Measurements from ENCODE around the gene AGGF1.
"Not testable (repeated sequence)": the region's sequence is repeated elsewhere in the genome, so short reads cannot be mapped to it uniquely, and the experiment has no call there.

The AGGF1 gene, protein sequence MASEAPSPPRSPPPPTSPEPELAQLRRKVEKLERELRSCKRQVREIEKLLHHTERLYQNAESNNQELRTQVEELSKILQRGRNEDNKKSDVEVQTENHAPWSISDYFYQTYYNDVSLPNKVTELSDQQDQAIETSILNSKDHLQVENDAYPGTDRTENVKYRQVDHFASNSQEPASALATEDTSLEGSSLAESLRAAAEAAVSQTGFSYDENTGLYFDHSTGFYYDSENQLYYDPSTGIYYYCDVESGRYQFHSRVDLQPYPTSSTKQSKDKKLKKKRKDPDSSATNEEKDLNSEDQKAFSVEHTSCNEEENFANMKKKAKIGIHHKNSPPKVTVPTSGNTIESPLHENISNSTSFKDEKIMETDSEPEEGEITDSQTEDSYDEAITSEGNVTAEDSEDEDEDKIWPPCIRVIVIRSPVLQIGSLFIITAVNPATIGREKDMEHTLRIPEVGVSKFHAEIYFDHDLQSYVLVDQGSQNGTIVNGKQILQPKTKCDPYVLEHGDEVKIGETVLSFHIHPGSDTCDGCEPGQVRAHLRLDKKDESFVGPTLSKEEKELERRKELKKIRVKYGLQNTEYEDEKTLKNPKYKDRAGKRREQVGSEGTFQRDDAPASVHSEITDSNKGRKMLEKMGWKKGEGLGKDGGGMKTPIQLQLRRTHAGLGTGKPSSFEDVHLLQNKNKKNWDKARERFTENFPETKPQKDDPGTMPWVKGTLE

DNA sequence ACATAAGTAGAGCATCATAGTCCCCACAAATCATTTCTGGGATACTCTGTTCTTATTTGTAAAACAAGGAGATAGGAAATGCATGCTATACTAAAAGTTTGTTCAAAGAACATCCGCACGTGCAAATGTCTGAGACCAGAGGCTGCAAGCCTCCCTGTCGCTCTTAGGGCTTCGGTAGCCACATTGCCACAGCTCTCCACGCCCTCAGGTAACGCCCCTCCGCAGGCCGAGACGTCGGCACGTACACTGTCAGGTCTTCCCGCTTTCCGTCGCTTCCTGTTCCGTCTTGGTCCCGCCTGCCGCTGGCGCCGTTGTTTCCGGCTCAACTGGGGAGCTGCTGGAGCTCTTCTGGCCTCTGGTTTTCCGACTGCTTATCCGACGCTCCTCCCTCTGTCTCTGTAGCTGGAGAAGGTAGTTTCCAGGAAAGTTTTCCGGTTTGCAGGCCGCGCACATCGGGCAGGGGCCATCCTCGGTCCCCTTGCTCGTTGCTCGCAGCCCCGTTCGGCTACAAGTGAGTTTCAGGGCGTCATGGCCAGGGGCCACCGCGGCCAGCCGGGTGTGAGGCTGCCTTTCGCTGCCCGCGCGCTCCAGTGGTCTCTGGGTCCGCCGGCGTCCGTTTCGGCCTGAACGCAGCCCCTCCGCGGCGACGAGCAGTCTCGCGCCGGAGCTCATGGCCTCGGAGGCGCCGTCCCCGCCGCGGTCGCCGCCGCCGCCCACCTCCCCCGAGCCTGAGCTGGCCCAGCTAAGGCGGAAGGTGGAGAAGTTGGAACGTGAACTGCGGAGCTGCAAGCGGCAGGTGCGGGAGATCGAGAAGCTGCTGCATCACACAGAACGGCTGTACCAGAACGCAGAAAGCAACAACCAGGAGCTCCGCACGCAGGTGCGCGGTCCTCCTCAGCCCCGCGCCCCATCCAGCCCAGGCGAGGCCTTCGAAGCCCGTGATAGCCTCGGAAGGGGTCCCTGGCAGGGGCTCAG lies at the start of gene AGGF1:
AGGF1 (plus strand) TSS at position 308 of the 975 bp plus-strand sequence; CDS start at position 671, 363 bp downstream.
- ATAC-seq (peak; percentile 99), DNase-seq (ENCODE audit: low spot score in 2 of 2) (peak; percentile 64 to 91)
- Mint-ChIP-seq H3K4me1 (peaks cover 20% of the 10 kb centered on the region), H3K4me3 (peak within 1 kb of the TSS; percentile 82), H3K9me3 (peaks cover 4% of the 10 kb centered on the region), H3K27ac (peak within 1 kb of the TSS; percentile 88), H3K36me3 (peaks cover 22% of the 10 kb centered on the region)

DNA sequence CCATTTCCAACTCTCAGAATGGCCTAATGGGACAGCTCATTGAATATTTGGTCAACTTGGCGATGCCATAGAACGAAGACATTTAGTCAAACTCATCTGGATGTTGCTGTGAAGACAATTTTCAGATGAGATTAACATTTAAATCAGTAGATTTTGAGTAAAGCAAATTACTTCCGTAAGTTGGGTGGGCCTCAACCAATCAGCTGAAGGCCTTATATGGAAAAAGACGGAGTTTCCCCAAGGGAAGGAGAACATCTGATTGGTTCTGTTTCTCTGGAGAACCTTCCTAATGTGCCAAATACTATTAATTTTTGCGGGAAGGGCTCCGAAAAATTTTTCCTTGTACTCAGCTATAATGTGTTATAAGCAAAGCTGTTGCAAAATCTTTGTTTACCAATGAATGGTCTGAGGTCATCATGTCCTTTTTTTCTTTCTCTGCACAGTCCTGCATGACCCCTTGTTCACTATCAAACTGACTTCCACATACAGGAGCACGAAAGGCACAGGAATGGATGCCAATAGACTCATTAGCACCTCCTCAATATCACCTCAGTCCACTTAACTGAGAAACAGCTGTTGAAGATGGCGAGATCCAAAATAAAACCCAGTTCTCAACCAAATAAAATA lies 49.6 kb upstream of the AGGF1 start:
- DNase-seq (ENCODE audit: low spot score in 2 of 2) (no peak), ATAC-seq (no peak)
- H3K36me3 Mint-ChIP-seq: no peaks in the 10 kb centered on the region
- no peak overlapping the region for H3K27ac Mint-ChIP-seq
- H3K4me1 Mint-ChIP-seq: no peaks in the 10 kb centered on the region
- H3K9me3 Mint-ChIP-seq: no peaks in the 10 kb centered on the region
- H3K4me3 Mint-ChIP-seq: no peak overlapping the region

DNA sequence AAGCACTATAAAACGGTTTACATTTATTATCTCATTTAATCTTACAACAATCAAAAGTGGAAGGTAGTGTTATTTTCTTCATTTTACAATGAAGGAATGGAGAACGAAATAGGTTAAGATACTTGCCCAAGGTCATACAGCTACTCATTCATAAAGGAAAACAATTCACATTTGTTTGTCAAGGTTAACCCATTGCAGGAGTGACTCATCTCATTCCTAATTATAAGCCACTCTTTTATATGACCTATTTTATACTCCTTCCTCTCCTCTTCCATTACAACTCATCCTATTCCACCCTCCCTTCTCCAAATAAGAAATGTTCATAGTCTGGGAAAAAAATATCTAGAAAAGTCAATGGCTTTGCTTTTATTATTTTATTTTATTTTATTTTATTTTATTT lies 47.8 kb upstream of the AGGF1 start:
- Mint-ChIP-seq H3K4me1 (no peaks in the 10 kb centered on the region), H3K36me3 (no peaks in the 10 kb centered on the region), H3K9me3 (no peaks in the 10 kb centered on the region), H3K27ac (no peak overlapping the region), H3K4me3 (no peak overlapping the region)
- ATAC-seq: no peak
- DNase-seq (ENCODE audit: low spot score in 2 of 2): no peak

DNA sequence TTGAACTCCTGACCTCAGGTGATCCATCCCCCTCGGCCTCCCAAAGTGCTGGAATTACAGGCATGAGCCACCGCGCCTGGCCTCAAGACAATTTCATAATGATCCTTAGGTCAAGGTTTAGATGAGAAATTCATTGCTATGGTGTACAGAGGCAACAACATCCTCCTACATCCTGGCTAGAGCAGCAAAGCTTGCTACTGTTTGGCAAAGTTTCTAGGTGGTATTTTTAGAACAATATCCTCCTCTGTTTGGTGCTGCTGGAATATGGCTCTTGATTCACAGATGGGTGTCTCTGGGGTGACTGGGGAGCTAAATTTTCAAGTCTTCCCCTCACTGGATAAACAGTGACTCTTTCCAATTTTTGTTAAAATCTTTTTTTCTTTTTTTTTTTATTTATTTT lies 46.7 kb upstream of the AGGF1 start:
- Mint-ChIP-seq H3K9me3 (no peaks in the 10 kb centered on the region), H3K36me3 (no peaks in the 10 kb centered on the region), H3K27ac (no peak overlapping the region), H3K4me3 (no peak overlapping the region), H3K4me1 (no peaks in the 10 kb centered on the region)
- DNase-seq (ENCODE audit: low spot score in 2 of 2) (no peak), ATAC-seq (no peak)

DNA sequence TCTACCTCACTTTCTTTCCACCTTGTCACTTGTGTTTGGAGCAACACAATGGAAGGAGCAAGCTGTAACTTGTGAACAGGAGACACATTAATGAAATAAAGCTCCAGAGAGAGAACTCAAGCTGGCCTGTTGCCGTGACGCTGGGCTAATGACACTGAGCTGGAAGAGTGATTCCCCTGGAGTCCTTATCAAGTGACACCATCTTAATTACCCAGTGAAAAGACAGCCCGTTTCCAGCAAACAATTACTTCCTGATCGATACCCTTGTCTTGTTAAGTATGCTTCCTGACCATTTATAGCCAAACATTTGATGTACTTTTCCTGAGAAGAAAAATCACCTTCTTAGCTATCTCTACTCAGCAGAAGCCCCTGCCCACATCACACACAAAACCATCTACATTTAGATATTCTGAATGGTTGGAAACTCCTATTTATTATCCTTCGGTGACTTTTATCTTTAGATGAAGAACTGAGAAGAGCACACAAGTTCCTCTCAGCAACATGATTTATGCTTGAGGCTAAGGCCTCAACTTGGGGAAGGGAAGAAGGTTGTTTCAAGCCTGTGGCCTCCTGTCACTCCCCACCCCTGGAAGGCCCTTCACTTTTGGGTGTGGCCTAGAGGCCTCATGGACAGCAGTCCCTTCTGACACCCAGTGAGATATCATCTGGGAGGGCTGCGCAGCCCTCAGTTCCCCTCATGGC lies 43.2 kb upstream of the AGGF1 start:
- no peak overlapping the region for H3K27ac Mint-ChIP-seq
- no peaks in the 10 kb centered on the region for H3K4me1 Mint-ChIP-seq
- DNase-seq (ENCODE audit: low spot score in 2 of 2): no peak
- no peak for ATAC-seq
- no peaks in the 10 kb centered on the region for H3K9me3 Mint-ChIP-seq
- no peak overlapping the region for H3K4me3 Mint-ChIP-seq
- H3K36me3 Mint-ChIP-seq: no peaks in the 10 kb centered on the region

DNA sequence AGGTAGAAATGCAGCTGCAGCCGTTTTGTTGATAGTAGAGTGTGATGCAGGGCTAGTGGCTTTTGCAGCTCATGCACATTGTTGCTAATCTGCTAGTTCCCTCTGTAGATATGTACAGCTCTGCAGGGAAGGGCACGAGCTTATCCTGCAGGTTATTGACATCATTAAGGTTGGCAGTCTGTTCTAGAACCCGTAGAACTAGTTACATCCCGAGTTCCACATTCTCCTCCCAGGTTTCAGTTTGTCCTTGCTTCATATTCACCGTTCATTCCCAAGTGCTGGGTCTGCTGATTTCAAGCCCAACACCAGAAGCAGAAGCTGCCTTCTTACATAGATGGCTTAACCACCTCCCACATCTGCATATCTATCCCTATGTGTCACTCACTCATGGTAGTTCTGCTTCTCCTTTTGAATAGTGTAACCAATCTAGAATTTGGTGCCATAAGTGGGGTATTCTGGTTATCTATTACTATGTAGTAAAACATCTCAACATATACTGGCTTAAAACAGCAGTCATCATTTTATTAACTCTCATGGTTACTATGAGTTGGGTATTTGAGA lies 39.2 kb upstream of the AGGF1 start:
- H3K27ac Mint-ChIP-seq: no peak overlapping the region
- H3K4me1 Mint-ChIP-seq: no peaks in the 10 kb centered on the region
- DNase-seq (ENCODE audit: low spot score in 2 of 2) (no peak), ATAC-seq (no peak)
- no peak overlapping the region for H3K4me3 Mint-ChIP-seq
- no peaks in the 10 kb centered on the region for H3K9me3 Mint-ChIP-seq
- no peaks in the 10 kb centered on the region for H3K36me3 Mint-ChIP-seq

DNA sequence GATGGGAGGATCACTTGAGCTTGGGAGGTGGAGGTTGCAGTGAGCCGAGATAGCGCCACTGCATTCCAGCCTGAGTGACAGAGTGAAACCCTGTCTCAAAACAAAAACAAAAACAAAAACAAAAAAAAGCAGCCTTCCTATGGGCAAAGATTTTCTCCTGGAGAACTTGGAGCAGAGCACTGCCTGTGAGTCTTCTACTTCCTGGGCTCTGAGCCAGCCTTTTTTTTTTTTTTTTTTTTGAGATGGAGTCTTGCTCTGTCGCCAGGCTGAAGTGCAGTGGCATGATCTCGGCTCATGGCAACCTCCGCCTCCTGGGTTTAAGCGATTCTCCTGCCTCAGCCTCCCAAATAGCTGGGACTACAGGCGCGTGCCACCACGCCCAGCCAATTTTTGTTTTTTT lies 36.8 kb upstream of the AGGF1 start:
- H3K9me3 Mint-ChIP-seq; H3K36me3 Mint-ChIP-seq; H3K4me3 Mint-ChIP-seq; H3K4me1 Mint-ChIP-seq; H3K27ac Mint-ChIP-seq; DNase-seq (ENCODE audit: low spot score in 2 of 2); ATAC-seq: not testable (repeated sequence)

DNA sequence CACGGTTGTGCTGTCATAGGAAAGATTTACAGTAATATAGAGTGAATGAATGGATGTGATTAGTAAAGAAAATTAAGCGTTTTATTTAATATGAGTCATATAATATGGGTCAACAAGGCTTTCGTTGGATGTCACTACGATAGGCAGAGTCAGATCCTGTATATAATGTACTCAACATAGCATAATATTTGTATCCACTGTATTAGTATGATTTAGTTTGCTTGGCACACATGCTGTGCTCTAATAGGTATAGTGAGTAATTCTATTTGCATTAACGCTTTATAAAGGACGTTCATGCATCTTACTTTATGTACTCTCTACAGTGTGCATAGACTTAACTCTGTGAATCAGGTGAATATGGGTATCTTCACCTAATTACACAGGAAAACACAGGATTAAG lies 35.9 kb upstream of the AGGF1 start:
- H3K36me3 Mint-ChIP-seq: no peaks in the 10 kb centered on the region
- H3K4me3 Mint-ChIP-seq: no peak overlapping the region
- no peaks in the 10 kb centered on the region for H3K9me3 Mint-ChIP-seq
- H3K4me1 Mint-ChIP-seq: no peaks in the 10 kb centered on the region
- no peak for DNase-seq (ENCODE audit: low spot score in 2 of 2)
- no peak overlapping the region for H3K27ac Mint-ChIP-seq
- ATAC-seq: no peak

DNA sequence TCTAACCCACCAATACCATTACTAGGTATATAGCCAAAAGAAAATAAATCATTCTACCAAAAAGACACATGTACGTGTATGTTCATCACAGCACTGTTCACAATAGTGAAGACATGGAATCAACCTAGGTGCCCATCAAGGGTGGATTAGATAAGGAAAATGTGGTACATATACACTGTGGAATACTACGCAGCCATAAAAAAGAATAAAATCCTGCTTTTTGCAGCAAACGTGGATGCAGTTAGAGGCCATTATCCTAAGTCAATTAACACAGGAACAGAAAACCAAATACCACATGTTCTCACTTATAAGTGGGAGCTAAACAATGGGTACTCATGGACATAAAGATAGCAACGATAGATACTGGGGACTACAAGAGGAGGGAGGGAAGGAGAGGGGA lies 32.0 kb upstream of the AGGF1 start:
- H3K4me1 Mint-ChIP-seq; ATAC-seq; H3K4me3 Mint-ChIP-seq; H3K36me3 Mint-ChIP-seq; DNase-seq (ENCODE audit: low spot score in 2 of 2); H3K27ac Mint-ChIP-seq; H3K9me3 Mint-ChIP-seq: not testable (repeated sequence)

DNA sequence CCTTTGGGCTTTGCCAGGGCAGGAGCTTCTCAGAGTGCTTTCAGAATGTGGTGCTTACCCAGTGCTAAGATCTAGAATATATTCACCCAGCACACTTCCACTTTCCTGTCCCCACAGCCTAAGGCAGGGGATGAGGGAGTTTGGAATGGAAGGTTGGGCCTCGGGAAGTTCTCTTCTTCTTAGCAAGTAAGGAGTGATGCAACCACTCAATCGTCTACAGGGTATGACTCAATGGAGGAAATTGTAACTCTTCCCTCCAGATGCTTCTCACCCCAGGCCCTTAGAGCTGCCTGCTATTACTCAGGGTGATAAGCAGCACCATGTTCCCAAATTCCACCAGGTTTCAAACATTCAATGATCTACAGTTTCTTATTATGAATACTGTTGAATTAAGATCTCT lies 30.8 kb upstream of the AGGF1 start:
- no peaks in the 10 kb centered on the region for H3K4me1 Mint-ChIP-seq
- DNase-seq (ENCODE audit: low spot score in 2 of 2) (no peak), ATAC-seq (no peak)
- H3K4me3 Mint-ChIP-seq: no peak overlapping the region
- H3K9me3 Mint-ChIP-seq: no peaks in the 10 kb centered on the region
- H3K36me3 Mint-ChIP-seq: no peaks in the 10 kb centered on the region
- no peak overlapping the region for H3K27ac Mint-ChIP-seq

DNA sequence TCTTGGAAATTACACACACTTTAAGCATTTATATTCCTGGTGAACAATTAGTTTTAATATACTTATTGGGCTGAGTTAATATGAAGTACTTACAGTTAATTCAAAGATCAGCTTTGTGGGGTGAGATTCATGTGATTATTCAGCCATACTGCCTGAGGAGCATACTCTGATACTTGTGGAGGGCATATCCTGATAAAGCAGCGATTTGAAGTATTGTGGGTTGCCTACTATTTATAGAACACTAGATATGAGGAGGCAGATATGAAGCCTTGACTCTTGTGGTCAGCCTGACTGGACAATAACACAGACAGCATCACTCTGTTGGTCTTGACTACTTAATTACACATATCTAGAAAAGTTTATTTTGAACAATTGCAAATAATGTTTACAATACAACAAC lies 27.0 kb upstream of the AGGF1 start:
- H3K4me3 Mint-ChIP-seq: no peak overlapping the region
- no peak overlapping the region for H3K27ac Mint-ChIP-seq
- no peaks in the 10 kb centered on the region for H3K36me3 Mint-ChIP-seq
- DNase-seq (ENCODE audit: low spot score in 2 of 2) (no peak), ATAC-seq (no peak)
- no peaks in the 10 kb centered on the region for H3K4me1 Mint-ChIP-seq
- no peaks in the 10 kb centered on the region for H3K9me3 Mint-ChIP-seq

DNA sequence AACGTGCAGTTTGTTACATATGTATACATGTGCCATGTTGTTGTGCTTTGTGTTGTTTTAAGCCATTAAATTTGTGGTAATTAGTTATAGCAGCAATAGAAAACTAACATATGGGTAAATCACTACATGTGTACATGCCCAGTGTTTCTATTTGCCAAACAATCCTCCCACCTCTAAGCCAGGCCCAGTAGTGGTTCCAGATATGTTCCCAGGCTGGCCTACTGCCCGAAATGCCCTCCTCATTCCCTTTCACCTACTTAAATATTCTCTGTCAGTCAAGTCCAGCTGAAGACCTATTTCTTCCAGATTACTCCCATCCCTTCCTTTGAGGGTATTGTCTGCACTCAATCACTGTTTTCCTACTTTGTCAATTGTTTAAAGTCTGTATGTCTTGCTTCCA lies 24.1 kb upstream of the AGGF1 start:
- Mint-ChIP-seq H3K36me3 (no peaks in the 10 kb centered on the region), H3K4me3 (no peak overlapping the region), H3K9me3 (no peaks in the 10 kb centered on the region), H3K27ac (no peak overlapping the region), H3K4me1 (no peaks in the 10 kb centered on the region)
- ATAC-seq: no peak
- no peak for DNase-seq (ENCODE audit: low spot score in 2 of 2)

DNA sequence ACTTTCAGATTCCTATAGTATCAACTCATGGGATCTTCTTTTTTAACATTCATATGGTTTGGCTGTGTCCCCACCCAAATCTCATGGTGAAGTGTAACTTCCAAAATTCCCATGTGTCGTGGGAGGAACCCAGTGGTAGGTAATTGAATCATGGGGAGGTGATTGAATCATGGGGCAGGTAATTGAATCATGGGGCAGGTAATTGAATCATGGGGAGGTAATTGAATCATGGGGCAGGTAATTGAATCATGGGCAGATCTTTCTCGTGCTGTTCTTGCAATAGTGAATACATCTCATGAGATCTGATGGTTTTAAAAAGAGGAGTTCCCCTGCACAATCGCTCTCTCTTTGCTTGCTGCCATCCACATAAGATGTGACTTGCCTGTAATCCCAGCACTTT lies 21.8 kb upstream of the AGGF1 start:
- no peaks in the 10 kb centered on the region for H3K36me3 Mint-ChIP-seq
- H3K4me3 Mint-ChIP-seq: no peak overlapping the region
- no peak overlapping the region for H3K27ac Mint-ChIP-seq
- DNase-seq (ENCODE audit: low spot score in 2 of 2) (no peak), ATAC-seq (no peak)
- peaks cover 9% of the 10 kb centered on the region for H3K4me1 Mint-ChIP-seq
- H3K9me3 Mint-ChIP-seq: no peaks in the 10 kb centered on the region

DNA sequence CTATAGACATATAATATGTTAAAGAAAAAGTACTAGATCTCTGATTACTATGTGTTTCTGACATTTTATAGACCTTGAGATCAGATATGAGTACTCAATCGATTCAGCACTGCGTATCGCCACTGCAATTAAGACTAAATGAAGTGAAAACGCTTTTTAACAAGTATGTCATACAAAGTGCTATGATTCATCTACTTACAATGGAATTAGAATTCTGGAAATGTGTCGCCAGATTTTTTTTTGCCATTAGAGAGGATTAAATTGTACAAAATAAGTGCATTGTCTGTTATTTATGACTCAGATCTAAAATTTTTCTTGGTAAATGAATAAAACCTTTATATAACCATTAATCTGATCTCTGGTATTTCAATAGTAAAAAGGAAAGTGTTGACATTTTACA lies 20.0 kb upstream of the AGGF1 start:
- ATAC-seq (no peak), DNase-seq (ENCODE audit: low spot score in 2 of 2) (no peak)
- H3K4me1 Mint-ChIP-seq: peaks cover 9% of the 10 kb centered on the region
- H3K36me3 Mint-ChIP-seq: no peaks in the 10 kb centered on the region
- H3K4me3 Mint-ChIP-seq: no peak overlapping the region
- no peaks in the 10 kb centered on the region for H3K9me3 Mint-ChIP-seq
- no peak overlapping the region for H3K27ac Mint-ChIP-seq

Data from stimulated activated effector memory CD8-positive, alpha-beta T cell treated with anti-CD3 and anti-CD28 coated beads, Interleukin-12 subunit alpha, Interleukin-12 subunit beta, amount 100 ng/mL, for 72 hours (primary cell).